Stomach smooth muscle (tissue), 2 donors: ENCODE data around the gene ZNF430.

Experiments used
- H3K27ac ChIP-seq: one replicate; pipeline ENCODE4 v1.7.0; 2013; ENCODE audit warnings: mild to moderate bottlenecking, low read length, inconsistent platforms
- H3K27me3 ChIP-seq, 2 donors: one replicate each; pipeline ENCODE4 v1.7.0; 2013; ENCODE audit warnings: low read length in 2 of 2; ENCODE audit not compliant: insufficient read depth in 2 of 2, control insufficient read depth in 1 of 2
- H3K36me3 ChIP-seq, 2 donors: one replicate each; pipeline ENCODE4 v1.7.0; 2013; ENCODE audit warnings: low read length in 2 of 2; ENCODE audit not compliant: control insufficient read depth in 2 of 2, insufficient read depth in 2 of 2
- H3K4me1 ChIP-seq: one replicate; pipeline ENCODE4 v1.7.0; 2013; ENCODE audit warnings: low read length; ENCODE audit not compliant: control insufficient read depth, insufficient read depth
- H3K4me3 ChIP-seq, 2 donors: one replicate each; pipeline ENCODE4 v1.7.0; 2013; ENCODE audit warnings: low read length in 2 of 2
- H3K9ac ChIP-seq, 2 donors: one replicate each; pipeline ENCODE4 v1.7.0; 2013; ENCODE audit warnings: low read length in 2 of 2, mild to moderate bottlenecking in 1 of 2
- H3K9me3 ChIP-seq, 2 donors: one replicate each; pipeline ENCODE4 v1.7.0; 2013; ENCODE audit warnings: low read length in 2 of 2; ENCODE audit not compliant: control insufficient read depth in 2 of 2
- donor health status: healthy.
- donor health status: Pancreatic carcinoma.

The ZNF430 gene

DNA sequence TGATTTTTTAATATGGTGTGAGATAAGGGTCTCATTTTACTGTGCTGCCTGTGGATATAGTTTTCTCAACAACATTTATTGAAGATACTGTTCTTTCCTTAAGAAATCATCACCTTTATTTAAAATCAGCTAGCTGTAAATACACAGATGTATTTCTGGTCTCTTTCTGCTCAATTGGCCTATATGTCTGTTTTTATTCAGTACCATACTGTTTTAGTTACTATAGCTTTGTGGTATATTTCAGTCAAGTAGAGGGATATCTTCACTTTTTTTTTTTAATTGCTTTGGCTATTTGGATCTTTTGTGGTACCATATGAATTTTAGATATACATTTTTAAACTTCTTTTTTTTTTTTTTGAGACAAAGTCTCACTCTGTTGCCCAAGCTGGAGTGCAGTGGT, 44.9 kb downstream of the ZNF430 start:
- no peaks in the 10 kb centered on the region for H3K9me3 ChIP-seq
- H3K4me3 ChIP-seq = no peak overlapping the region
- H3K27ac ChIP-seq = no peak overlapping the region

GRCh38 chr19:21082011-21082975, 61.8 kb downstream of the ZNF430 start, which contains the start of gene ZNF714:
TSS of gene ZNF714 (plus strand) at chr19:21082203. CDS start at chr19:21098269, 16,066 bp downstream.
- H3K9ac ChIP-seq = peak within 1 kb of the TSS; percentile 60 to 75
- no peaks in the 10 kb centered on the region for H3K27me3 ChIP-seq
- H3K36me3 ChIP-seq = no peaks in the 10 kb centered on the region
- no peaks in the 10 kb centered on the region for H3K9me3 ChIP-seq
- H3K4me1 ChIP-seq = no peaks in the 10 kb centered on the region
- H3K4me3 ChIP-seq = peak within 1 kb of the TSS; percentile 78 to 87
- no peak within 1 kb of the TSS for H3K27ac ChIP-seq

More for the DNA sequence above, 44.9 kb downstream of the ZNF430 start:
- Histone ChIP-seq H3K27me3 (no peaks in the 10 kb centered on the region), H3K36me3 (peaks cover 0 to 6% of the 10 kb centered on the region in 2 donors), H3K9ac (no peak overlapping the region), H3K4me1 (no peaks in the 10 kb centered on the region)

GRCh38 chr19:21084343-21084742, 63.9 kb downstream of the ZNF430 start:
- H3K27me3 ChIP-seq = no peaks in the 10 kb centered on the region
- no peak overlapping the region for H3K9ac ChIP-seq
- no peak overlapping the region for H3K4me3 ChIP-seq
- no peaks in the 10 kb centered on the region for H3K4me1 ChIP-seq
- no peaks in the 10 kb centered on the region for H3K9me3 ChIP-seq
- no peaks in the 10 kb centered on the region for H3K36me3 ChIP-seq
- H3K27ac ChIP-seq = no peak overlapping the region

- H3K27ac ChIP-seq = no peak overlapping the region
- no peaks in the 10 kb centered on the region for H3K9me3 ChIP-seq
- H3K4me3 ChIP-seq = no peak overlapping the region
- no peak overlapping the region for H3K9ac ChIP-seq
- no peaks in the 10 kb centered on the region for H3K36me3 ChIP-seq
- no peaks in the 10 kb centered on the region for H3K27me3 ChIP-seq
- H3K4me1 ChIP-seq = peaks cover 4% of the 10 kb centered on the region
Measured at GRCh38 chr19:21087871-21088270, 67.4 kb downstream of the ZNF430 start.

DNA sequence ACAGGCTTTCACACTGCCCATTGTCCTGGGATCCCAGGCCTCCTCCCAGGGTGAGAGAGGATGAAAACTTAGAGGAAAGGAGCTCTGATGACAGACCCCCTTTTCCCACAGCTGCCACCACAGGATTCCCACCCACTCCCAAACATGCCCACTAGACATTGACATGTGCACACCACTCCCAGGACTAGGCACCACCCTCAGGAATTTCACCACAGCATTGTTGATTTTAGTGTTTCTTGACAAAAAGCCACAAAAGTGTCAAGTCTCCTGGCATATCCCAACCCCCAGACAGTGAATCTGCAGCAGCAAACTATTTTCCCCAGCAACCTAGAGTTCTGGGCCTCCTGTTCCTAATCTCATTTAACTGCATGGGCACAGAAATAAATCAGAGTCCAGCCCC, 71.7 kb downstream of the ZNF430 start:
- H3K4me3 ChIP-seq = no peak overlapping the region
- no peaks in the 10 kb centered on the region for H3K36me3 ChIP-seq
- H3K9me3 ChIP-seq = no peaks in the 10 kb centered on the region
- H3K4me1 ChIP-seq = peaks cover 4% of the 10 kb centered on the region
- H3K9ac ChIP-seq = no peak overlapping the region
- no peak overlapping the region for H3K27ac ChIP-seq
- H3K27me3 ChIP-seq = no peaks in the 10 kb centered on the region

GRCh38 chr19:21094347-21095025, 74.0 kb downstream of the ZNF430 start:
- Histone ChIP-seq H3K27ac (no peak overlapping the region), H3K27me3 (no peaks in the 10 kb centered on the region), H3K4me3 (no peak overlapping the region), H3K4me1 (peaks cover 4% of the 10 kb centered on the region), H3K9me3 (no peaks in the 10 kb centered on the region), H3K9ac (no peak overlapping the region), H3K36me3 (no peaks in the 10 kb centered on the region)

GRCh38 chr19:21098291-21098690, 77.8 kb downstream of the ZNF430 start:
- H3K4me1 ChIP-seq = no peaks in the 10 kb centered on the region
- H3K27ac ChIP-seq = no peak overlapping the region
- H3K9me3 ChIP-seq = no peaks in the 10 kb centered on the region
- no peaks in the 10 kb centered on the region for H3K36me3 ChIP-seq
- no peaks in the 10 kb centered on the region for H3K27me3 ChIP-seq
- H3K9ac ChIP-seq = no peak overlapping the region
- no peak overlapping the region for H3K4me3 ChIP-seq

DNA sequence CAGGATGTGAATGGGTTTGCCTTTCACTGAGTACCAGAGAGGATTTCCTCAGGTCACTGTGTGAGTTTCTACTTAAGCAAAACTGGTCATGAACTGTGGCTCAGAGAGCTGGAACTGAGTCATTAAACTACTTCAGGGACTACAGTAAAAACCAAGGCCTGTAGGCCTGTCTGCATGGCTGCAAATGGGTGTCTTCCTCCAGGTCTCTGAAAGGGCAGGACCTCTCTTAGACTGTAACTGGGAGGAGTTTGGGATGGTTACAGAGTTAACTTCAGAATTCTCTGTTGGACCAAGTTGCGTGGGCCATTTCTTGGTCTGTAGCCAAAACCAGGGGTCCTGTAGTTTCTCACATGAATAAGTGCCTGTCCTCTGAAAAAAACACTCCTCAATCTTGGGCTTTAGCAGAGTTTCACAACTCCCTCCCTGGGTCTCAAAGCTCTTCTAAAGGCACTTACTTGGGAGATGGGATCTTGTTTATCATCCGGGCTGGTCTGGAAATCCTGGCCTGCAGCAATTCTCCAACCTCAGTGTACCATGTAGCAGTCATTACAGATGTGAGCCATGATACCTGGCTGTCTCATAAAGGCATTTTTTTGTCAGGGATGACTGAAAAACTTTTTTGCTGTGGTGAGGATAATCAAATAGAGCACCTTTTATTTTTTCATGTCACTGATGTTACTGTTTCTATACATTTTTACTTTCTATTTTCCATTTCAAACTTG, 81.2 kb downstream of the ZNF430 start:
- Histone ChIP-seq H3K4me3 (no peak overlapping the region), H3K36me3 (no peaks in the 10 kb centered on the region), H3K9me3 (no peaks in the 10 kb centered on the region), H3K27me3 (no peaks in the 10 kb centered on the region), H3K4me1 (no peaks in the 10 kb centered on the region), H3K9ac (no peak overlapping the region), H3K27ac (no peak overlapping the region)

DNA sequence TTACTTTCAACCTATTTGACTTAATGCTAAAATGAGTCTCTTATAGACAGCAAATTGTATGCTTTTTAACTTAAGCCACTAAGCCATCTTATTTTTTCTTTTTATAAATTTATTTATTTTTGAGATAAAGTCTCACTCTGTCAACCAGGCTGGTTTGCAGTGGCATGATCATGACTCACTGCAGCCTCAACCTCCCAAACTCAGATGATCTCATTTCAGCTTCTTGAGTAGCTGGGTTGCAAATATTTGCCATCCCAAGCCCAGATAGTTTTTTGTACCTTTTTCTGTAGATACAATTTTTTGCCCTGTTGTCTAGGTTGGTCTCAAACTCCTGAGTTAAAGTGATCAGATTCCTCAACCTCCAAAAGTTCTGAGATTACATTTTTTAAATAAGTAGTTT, 88.7 kb downstream of the ZNF430 start:
- Histone ChIP-seq H3K9me3 (no peaks in the 10 kb centered on the region), H3K27ac (no peak overlapping the region), H3K27me3 (no peaks in the 10 kb centered on the region), H3K4me1 (no peaks in the 10 kb centered on the region), H3K9ac (no peak overlapping the region), H3K36me3 (no peaks in the 10 kb centered on the region), H3K4me3 (no peak overlapping the region)
